HepG2 (cell line): ENCODE measurements around the gene U2SURP. TPM values are rescaled to one million over a fixed set of nuclear protein-coding genes. Genes with fewer than 3 reads are reported as not detected.
A peak's percentile ranks its signal among the peaks of the same experiment; 100 is the strongest.

Experiments used
- BRCA1 ChIP-seq: sonication (generic); formaldehyde crosslinking; IDR thresholded peaks from 2 replicates; pipeline ENCODE4 v1.4.0; 2020; ENCODE audit warnings: missing genetic modification reagents
- ELK4 ChIP-seq: sonication (generic); formaldehyde crosslinking; IDR thresholded peaks from 2 replicates; pipeline ENCODE4 v1.9.0; 2021; ENCODE audit warnings: missing genetic modification reagents, borderline replicate concordance
- HOXA3 ChIP-seq: sonication (generic); formaldehyde crosslinking; IDR thresholded peaks from 2 replicates; pipeline ENCODE4 v1.5.0; 2020; ENCODE audit warnings: missing genetic modification reagents
- MXI1 ChIP-seq: IDR thresholded peaks from 3 replicates; pipeline ENCODE4 v1.6.1; 2012; ENCODE audit warnings: low read depth, low read length, inconsistent platforms, borderline replicate concordance
- MZF1 ChIP-seq: sonication (generic); formaldehyde crosslinking; IDR thresholded peaks from 2 replicates; pipeline ENCODE4 v1.8.1; 2023; ENCODE audit warnings: mild to moderate bottlenecking, missing genetic modification reagents, borderline replicate concordance
- NBN ChIP-seq: fragments of 450-650 bp; conservative IDR thresholded peaks from 2 replicates; pipeline ENCODE4 v1.6.1; 2017
- PRDM15 ChIP-seq: sonication (generic); formaldehyde crosslinking; IDR thresholded peaks from 2 replicates; pipeline ENCODE4 v1.4.0; 2020; ENCODE audit warnings: missing genetic modification reagents
- RFXANK ChIP-seq: IDR thresholded peaks from 2 replicates; pipeline ENCODE4 v1.6.1; 2016
- SIX4 ChIP-seq: sonication (generic); formaldehyde crosslinking; IDR thresholded peaks from 2 replicates; pipeline ENCODE4 v1.4.0; 2020; ENCODE audit warnings: missing genetic modification reagents
- SP140L ChIP-seq: sonication (generic); formaldehyde crosslinking; IDR thresholded peaks from 2 replicates; pipeline ENCODE4 v1.4.0; 2020; ENCODE audit warnings: missing genetic modification reagents, borderline replicate concordance
- SPEN ChIP-seq: sonication (generic); formaldehyde crosslinking; IDR thresholded peaks from 2 replicates; pipeline ENCODE4 v1.5.1; 2020; ENCODE audit warnings: low read depth, mild to moderate bottlenecking, missing genetic modification reagents
- STAT5B ChIP-seq: sonication (generic); formaldehyde crosslinking; IDR thresholded peaks from 2 replicates; pipeline ENCODE4 v1.4.0; 2020; ENCODE audit warnings: missing genetic modification reagents
- TOE1 ChIP-seq: sonication (generic); formaldehyde crosslinking; IDR thresholded peaks from 2 replicates; pipeline ENCODE4 v1.4.0; 2020; ENCODE audit warnings: mild to moderate bottlenecking, missing genetic modification reagents
- WIZ ChIP-seq: sonication (generic); formaldehyde crosslinking; IDR thresholded peaks from 2 replicates; pipeline ENCODE4 v1.5.1; 2020; ENCODE audit warnings: mild to moderate bottlenecking, missing genetic modification reagents
- ZBTB25 ChIP-seq: IDR thresholded peaks from 2 replicates; pipeline ENCODE4 v1.6.1; 2018; ENCODE audit warnings: missing genetic modification reagents
- ZBTB46 ChIP-seq: sonication (generic); formaldehyde crosslinking; IDR thresholded peaks from 2 replicates; pipeline ENCODE4 v1.4.0; 2020; ENCODE audit warnings: mild to moderate bottlenecking, missing genetic modification reagents, borderline replicate concordance
- ZFX ChIP-seq: sonication (generic); formaldehyde crosslinking; IDR thresholded peaks from 2 replicates; pipeline ENCODE4 v1.4.0; 2020; ENCODE audit warnings: mild to moderate bottlenecking, low read depth, missing genetic modification reagents, moderate library complexity
- ZMYM2 ChIP-seq: sonication (generic); formaldehyde crosslinking; IDR thresholded peaks from 2 replicates; pipeline ENCODE4 v1.8.0; 2022; ENCODE audit warnings: mild to moderate bottlenecking, missing genetic modification reagents
- ZNF17 ChIP-seq: sonication (generic); formaldehyde crosslinking; IDR thresholded peaks from 2 replicates; pipeline ENCODE4 v1.5.0; 2020; ENCODE audit warnings: mild to moderate bottlenecking, missing genetic modification reagents
- ZNF205 ChIP-seq: IDR thresholded peaks from 2 replicates; pipeline ENCODE4 v1.6.1; 2018; ENCODE audit warnings: missing biosample characterization, missing genetic modification reagents
- ZNF232 ChIP-seq: sonication (generic); formaldehyde crosslinking; IDR thresholded peaks from 2 replicates; pipeline ENCODE4 v1.4.0; 2020; ENCODE audit warnings: missing genetic modification reagents, borderline replicate concordance
- ZNF577 ChIP-seq: sonication (generic); formaldehyde crosslinking; IDR thresholded peaks from 2 replicates; pipeline ENCODE4 v1.4.0; 2020; ENCODE audit warnings: mild to moderate bottlenecking, low read depth, missing genetic modification reagents, borderline replicate concordance
- ZNF850 ChIP-seq: sonication (generic); formaldehyde crosslinking; conservative IDR thresholded peaks from 2 replicates; pipeline ENCODE4 v1.9.0; 2021; ENCODE audit warnings: mild to moderate bottlenecking, missing genetic modification reagents
- polyA plus RNA-seq, 8 experiments: library from polyadenylated mRNA; depleted of rRNA in 3 of 8; stranded (reverse) in 7 of 8; unstranded in 1 of 8; fragments of >200 nt; fragmentation: Illumina TruSeq in 4 of 8; extraction: Trizol in 4 of 8; gene quantifications; 2 replicates each; pipeline versions ENCODE4 v1.2.1 to v1.2.3, GENCODE V29; 2011 to 2016; ENCODE audit warnings: low read depth in 4 of 8, missing spikeins in 1 of 8, mixed read lengths in 1 of 8; ENCODE audit not compliant: insufficient read depth in 1 of 8
- total RNA-seq, 5 experiments: library from RNA; depleted of rRNA; stranded (reverse); fragments of >200 nt; fragmentation: Illumina TruSeq; extraction: Trizol; gene quantifications; 2 replicates each; pipeline ENCODE4 v1.2.3, GENCODE V29; 2016; ENCODE audit warnings: low read depth in 1 of 5

U2SURP gene
- total and polyA plus RNA-seq, 2 of the 13 experiments (the other 11 are each of a cell fraction or from before 2014, with no cell fraction given): 55.9 to 173 TPM

GRCh38 chr3:142976621-142977398 lies 24.6 kb upstream of the U2SURP start (continued):
- TF ChIP-seq ELK4 (CRISPR knock-in tag): no peak
- no peak for TF ChIP-seq PRDM15 (CRISPR knock-in tag)
- TF ChIP-seq SP140L (CRISPR knock-in tag): no peak
- TF ChIP-seq MZF1 (CRISPR knock-in tag): no peak
- no peak for TF ChIP-seq ZNF17 (CRISPR knock-in tag)
- TF ChIP-seq ZNF850: no peak
- TF ChIP-seq ZNF205 (CRISPR knock-in tag): peak; percentile 44; the same call in 1 of the 2 replicates
- peak; percentile 72; the same call in 1 of the 2 replicates for TF ChIP-seq HOXA3
- peak; percentile 39; the same call in 1 of the 2 replicates for TF ChIP-seq SPEN (CRISPR knock-in tag)
- peak; percentile 88 for TF ChIP-seq ZFX (CRISPR knock-in tag)
- 0 out of 2 replicates have a peak, but pooled peaks have one; percentile 41 for TF ChIP-seq ZBTB46 (CRISPR knock-in tag)
- TF ChIP-seq ZNF232 (CRISPR knock-in tag): no peak
- no peak for TF ChIP-seq ZBTB25 (CRISPR knock-in tag)
- TF ChIP-seq NBN: no peak
- TF ChIP-seq TOE1 (CRISPR knock-in tag): no peak
- no peak for TF ChIP-seq WIZ (CRISPR knock-in tag)
- 0 out of 2 replicates have a peak, but pooled peaks have one; percentile 21 for TF ChIP-seq ZMYM2 (CRISPR knock-in tag)
- no peak for TF ChIP-seq RFXANK (CRISPR knock-in tag)
- no peak for TF ChIP-seq ZNF577 (CRISPR knock-in tag)
- no peak for TF ChIP-seq BRCA1
- TF ChIP-seq SIX4 (CRISPR knock-in tag): no peak
- TF ChIP-seq STAT5B (CRISPR knock-in tag): no peak
- TF ChIP-seq MXI1: peak; percentile 22; the same call in 1 of the 3 replicates
